ENCODE measurements around the gene POLD2. TPM values are rescaled to one million over a fixed set of nuclear protein-coding genes. Genes with fewer than 3 reads are reported as not detected.

POLD2 gene
- total and polyA plus RNA-seq, 7 experiments from 2014 or later = 55.1 to 118 (median 74.0) TPM

GRCh38 chr7:44113764-44114354, 9.5 kb downstream of the POLD2 start:
- Histone ChIP-seq H3K27ac (ENCODE audit: low read depth, low read length) (no peak overlapping the region), H3K9me3 (ENCODE audit: control insufficient read depth in 2 of 3, low read length in 3 of 3) (no peaks in the 10 kb centered on the region), H3K36me3 (ENCODE audit: control insufficient read depth in 2 of 3, insufficient read depth in 3 of 3, low read length in 3 of 3) (peaks cover 0 to 98% (median 6%) of the 10 kb centered on the region in 3 experiments), H3K27me3 (ENCODE audit: control insufficient read depth in 2 of 2, insufficient read depth in 2 of 2, low read length in 2 of 2) (no peaks in the 10 kb centered on the region), H3K4me1 (ENCODE audit: control insufficient read depth in 2 of 2, insufficient read depth in 2 of 2, low read length in 2 of 2) (no peaks in the 10 kb centered on the region), H3K4me3 (ENCODE audit: low read length) (no peak overlapping the region)
- intact Hi-C loops (cut with micrococcal nuclease) = no loop called here
- peaks cover 0 to 4% (median 0%) of the 10 kb centered on the region in 7 donors for H3K4me1 Mint-ChIP-seq
- no peaks in the 10 kb centered on the region for H3K9me3 Mint-ChIP-seq
- peaks cover 0 to 36% (median 4%) of the 10 kb centered on the region in 5 donors for H3K36me3 Mint-ChIP-seq
- no peak for ATAC-seq
- H3K27me3 Mint-ChIP-seq = no peaks in the 10 kb centered on the region
- ChIA-PET POLR2A (interaction anchor here (1.3 kb wide), 1 partner anchor 10 kb away, joined by 3 read pairs; the partner anchor contains the start of gene POLD2), CTCF (no interaction called here)
- no peak for DNase-seq
- peak overlapping the region in 1 of 9 donors; percentile 72 for H3K27ac Mint-ChIP-seq
- no peak overlapping the region for H3K4me3 Mint-ChIP-seq

GRCh38 chr7:44112997-44113763, 10.2 kb downstream of the POLD2 start:
- no peaks in the 10 kb centered on the region for H3K27me3 Mint-ChIP-seq
- DNase-seq = no peak

GRCh38 chr7:44112231-44112996, 10.9 kb downstream of the POLD2 start:
- ChIA-PET POLR2A (interaction anchor here (0.6 to 1.2 kb wide), 2 partner anchors 13 to 47 kb away, joined by 3 read pairs; partner anchors contain the start of gene PGAM2), CTCF (no interaction called here)
- Mint-ChIP-seq H3K9me3 (no peaks in the 10 kb centered on the region), H3K27ac (no peak overlapping the region), H3K4me3 (no peak overlapping the region), H3K36me3 (peaks cover 0 to 26% (median 0%) of the 10 kb centered on the region in 5 donors), H3K27me3 (no peaks in the 10 kb centered on the region), H3K4me1 (peaks cover 0 to 2% (median 0%) of the 10 kb centered on the region in 7 donors)
- H3K4me1 ChIP-seq (ENCODE audit: control insufficient read depth in 2 of 2, insufficient read depth in 2 of 2, low read length in 2 of 2) = no peaks in the 10 kb centered on the region
- H3K27ac ChIP-seq (ENCODE audit: low read depth, low read length) = no peak overlapping the region
- no peak for DNase-seq
- H3K4me3 ChIP-seq (ENCODE audit: low read length) = no peak overlapping the region
- intact Hi-C loops (cut with micrococcal nuclease) = no loop called here
- no peaks in the 10 kb centered on the region for H3K27me3 ChIP-seq (ENCODE audit: control insufficient read depth in 2 of 2, insufficient read depth in 2 of 2, low read length in 2 of 2)
- H3K9me3 ChIP-seq (ENCODE audit: control insufficient read depth in 2 of 3, low read length in 3 of 3) = no peaks in the 10 kb centered on the region
- peaks cover 0 to 93% (median 6%) of the 10 kb centered on the region in 3 experiments for H3K36me3 ChIP-seq (ENCODE audit: control insufficient read depth in 2 of 3, insufficient read depth in 3 of 3, low read length in 3 of 3)
- ATAC-seq = no peak

More at GRCh38 chr7:44112997-44113763, 10.2 kb downstream of the POLD2 start:
- no peaks in the 10 kb centered on the region for H3K4me1 ChIP-seq (ENCODE audit: control insufficient read depth in 2 of 2, insufficient read depth in 2 of 2, low read length in 2 of 2)
- no peaks in the 10 kb centered on the region for H3K9me3 Mint-ChIP-seq
- ChIA-PET CTCF (no interaction called here), POLR2A (interaction anchor here (0.6 kb wide), 1 partner anchor 14 kb away, joined by 3 read pairs; no protein-coding TSS in a partner anchor)
- H3K27ac Mint-ChIP-seq = no peak overlapping the region
- no peak for ATAC-seq
- peaks cover 0 to 31% (median 2%) of the 10 kb centered on the region in 5 donors for H3K36me3 Mint-ChIP-seq
- H3K4me1 Mint-ChIP-seq = peaks cover 0 to 4% (median 0%) of the 10 kb centered on the region in 7 donors
- H3K9me3 ChIP-seq (ENCODE audit: control insufficient read depth in 2 of 3, low read length in 3 of 3) = no peaks in the 10 kb centered on the region
- intact Hi-C loops (cut with micrococcal nuclease) = no loop called here
- H3K27me3 ChIP-seq (ENCODE audit: control insufficient read depth in 2 of 2, insufficient read depth in 2 of 2, low read length in 2 of 2) = no peaks in the 10 kb centered on the region
- no peak overlapping the region for H3K4me3 Mint-ChIP-seq
- no peak overlapping the region for H3K4me3 ChIP-seq (ENCODE audit: low read length)
- H3K27ac ChIP-seq (ENCODE audit: low read depth, low read length) = no peak overlapping the region
- H3K36me3 ChIP-seq (ENCODE audit: control insufficient read depth in 2 of 3, insufficient read depth in 3 of 3, low read length in 3 of 3) = peaks cover 0 to 98% (median 6%) of the 10 kb centered on the region in 3 experiments

GRCh38 chr7:44111761-44112160, 11.6 kb downstream of the POLD2 start:
- Mint-ChIP-seq H3K36me3 (peaks cover 0 to 26% (median 0%) of the 10 kb centered on the region in 5 donors), H3K9me3 (no peaks in the 10 kb centered on the region), H3K27ac (no peak overlapping the region), H3K4me3 (no peak overlapping the region), H3K4me1 (no peaks in the 10 kb centered on the region), H3K27me3 (no peaks in the 10 kb centered on the region)
- intact Hi-C loops (cut with micrococcal nuclease) = no loop called here
- Histone ChIP-seq H3K36me3 (ENCODE audit: control insufficient read depth in 2 of 3, insufficient read depth in 3 of 3, low read length in 3 of 3) (peaks cover 0 to 87% (median 6%) of the 10 kb centered on the region in 3 experiments), H3K4me1 (ENCODE audit: control insufficient read depth in 2 of 2, insufficient read depth in 2 of 2, low read length in 2 of 2) (no peaks in the 10 kb centered on the region), H3K27ac (ENCODE audit: low read depth, low read length) (no peak overlapping the region), H3K9me3 (ENCODE audit: control insufficient read depth in 2 of 3, low read length in 3 of 3) (no peaks in the 10 kb centered on the region), H3K4me3 (ENCODE audit: low read length) (no peak overlapping the region), H3K27me3 (ENCODE audit: control insufficient read depth in 2 of 2, insufficient read depth in 2 of 2, low read length in 2 of 2) (no peaks in the 10 kb centered on the region)
- ChIA-PET POLR2A (interaction anchor here (1.2 kb wide), 1 partner anchor 47 kb away, joined by 3 read pairs; the partner anchor contains the start of gene PGAM2), CTCF (no interaction called here)
- no peak for DNase-seq
- no peak for ATAC-seq

GRCh38 chr7:44110719-44111635, 12.4 kb downstream of the POLD2 start:
- POLR2A ChIA-PET = no interaction called here
- H3K36me3 Mint-ChIP-seq = peaks cover 0 to 26% (median 0%) of the 10 kb centered on the region in 5 donors
- H3K4me1 Mint-ChIP-seq = peaks cover 0 to 5% (median 4%) of the 10 kb centered on the region in 7 donors
- Histone ChIP-seq H3K27me3 (ENCODE audit: control insufficient read depth in 2 of 2, insufficient read depth in 2 of 2, low read length in 2 of 2) (no peaks in the 10 kb centered on the region), H3K4me3 (ENCODE audit: low read length) (no peak overlapping the region), H3K9me3 (ENCODE audit: control insufficient read depth in 2 of 3, low read length in 3 of 3) (no peaks in the 10 kb centered on the region), H3K36me3 (ENCODE audit: control insufficient read depth in 2 of 3, insufficient read depth in 3 of 3, low read length in 3 of 3) (peaks cover 0 to 79% (median 5%) of the 10 kb centered on the region in 3 experiments), H3K4me1 (ENCODE audit: control insufficient read depth in 2 of 2, insufficient read depth in 2 of 2, low read length in 2 of 2) (no peaks in the 10 kb centered on the region), H3K27ac (ENCODE audit: low read depth, low read length) (no peak overlapping the region)
- H3K27me3 Mint-ChIP-seq = no peaks in the 10 kb centered on the region
- H3K27ac Mint-ChIP-seq = peak overlapping the region in 1 of 9 donors; percentile 25
- no peak overlapping the region for H3K4me3 Mint-ChIP-seq
- intact Hi-C loops (cut with micrococcal nuclease) = no loop called here
- no peak for DNase-seq
- CTCF ChIA-PET = interaction anchor here (1.2 kb wide), 1 partner anchor 33 kb away, joined by 3 read pairs; no protein-coding TSS in a partner anchor
- no peak for ATAC-seq
- H3K9me3 Mint-ChIP-seq = no peaks in the 10 kb centered on the region

All from naive thymus-derived CD4-positive, alpha-beta T cell (primary cell).